ENCODE measurements around the gene PI4K2A. TPM values are rescaled to one million over a fixed set of nuclear protein-coding genes. Genes with fewer than 3 reads are reported as not detected.

Gene PI4K2A
- total and polyA plus RNA-seq, 2 donors (not counting 1 experiment from before 2014, with no cell fraction given) = 7.9 to 17.7 TPM

DNA sequence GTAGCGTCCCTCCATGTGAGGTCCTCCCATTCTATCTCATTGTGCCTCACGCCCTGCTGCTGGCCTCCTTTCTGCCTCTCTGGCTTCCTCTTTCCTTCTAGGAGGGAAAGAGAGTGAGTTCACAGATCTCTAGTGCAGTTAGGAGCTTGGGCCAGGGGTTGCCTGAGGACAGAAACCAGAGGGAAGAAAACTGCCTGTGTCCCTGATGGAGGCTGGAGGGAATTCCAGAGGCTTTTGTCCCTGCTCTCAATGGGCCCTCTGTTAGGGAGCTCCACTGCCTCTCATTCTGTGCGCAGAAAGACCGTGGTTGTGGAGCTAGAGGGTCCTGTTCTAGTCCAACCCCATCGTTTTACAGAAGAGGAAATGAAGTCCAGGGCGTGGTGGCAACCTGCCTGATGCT is 77.7 kb downstream of the PI4K2A start:
- TF ChIP-seq EZH2 (IDR thresholded peaks at IDR 0.05; ENCODE audit: borderline replicate concordance, insufficient read depth, low read depth, low read length, poor library complexity, severe bottlenecking) (no peak), CTCF (IDR thresholded peaks at IDR 0.05) (no peak)
- POLR2A ChIA-PET = no interaction called here
- Histone ChIP-seq H3K27me3 (replicated peaks in 1 of 4; ENCODE audit: control extremely low read depth in 1 of 4, control insufficient read depth in 3 of 4, insufficient read depth in 4 of 4, low read length in 3 of 4) (peaks cover 0 to 12% (median under 1%) of the 10 kb centered on the region in 4 experiments), H3K9me3 (ENCODE audit: control extremely low read depth in 1 of 3, control insufficient read depth in 2 of 3, insufficient read depth in 1 of 3, low read length in 2 of 3) (no peaks in the 10 kb centered on the region), H3K79me2 (ENCODE audit: control insufficient read depth, insufficient read depth, low read length) (no peaks in the 10 kb centered on the region), H3K4me3 (ENCODE audit: control extremely low read depth in 1 of 5, extremely low read depth in 1 of 5, insufficient read depth in 1 of 5, low read depth in 2 of 5, low read length in 4 of 5) (no peak overlapping the region), H3K27ac (ENCODE audit: low read length in 2 of 2) (no peak overlapping the region), H3K4me1 (ENCODE audit: control insufficient read depth in 2 of 2, insufficient read depth in 2 of 2, low read length in 2 of 2) (peaks cover 8 to 13% of the 10 kb centered on the region in 2 donors), H3K9ac (ENCODE audit: low read length) (no peak overlapping the region), H3K4me2 (replicated peaks; ENCODE audit: low read depth, low read length, poor library complexity, severe bottlenecking) (no peak overlapping the region), H2AFZ (ENCODE audit: insufficient read depth, low read depth, low read length, poor library complexity, severe bottlenecking) (no peak overlapping the region), H3K36me3 (replicated peaks in 1 of 2; ENCODE audit: control extremely low read depth in 1 of 2, control insufficient read depth in 1 of 2, extremely low read depth in 1 of 2, insufficient read depth in 2 of 2, low read length in 1 of 2) (no peaks in the 10 kb centered on the region), H4K20me1 (ENCODE audit: control insufficient read depth, insufficient read depth, low read length, poor library complexity, severe bottlenecking) (no peaks in the 10 kb centered on the region)
- CTCF ChIA-PET = interaction anchor here (0.6 to 2.0 kb wide), 6 partner anchors 13 to 323 kb away, joined by 3 to 10 read pairs (median 4); partner anchors contain the start of gene ZFYVE27
- Mint-ChIP-seq H3K27ac (no peak overlapping the region), H3K9me3 (ENCODE audit: insufficient read depth) (no peaks in the 10 kb centered on the region), H3K4me1 (peaks cover 10% of the 10 kb centered on the region), H3K27me3 (peaks cover 3% of the 10 kb centered on the region), H3K4me3 (no peak overlapping the region)
- intact Hi-C loops (cut with micrococcal nuclease) = no loop called here
- 71% methylated on average over 4 of the region's 6 CpGs for WGBS (ENCODE audit: insufficient coverage)
- DNase-seq (no peak), ATAC-seq (ENCODE audit: low read depth) (no peak)

DNA sequence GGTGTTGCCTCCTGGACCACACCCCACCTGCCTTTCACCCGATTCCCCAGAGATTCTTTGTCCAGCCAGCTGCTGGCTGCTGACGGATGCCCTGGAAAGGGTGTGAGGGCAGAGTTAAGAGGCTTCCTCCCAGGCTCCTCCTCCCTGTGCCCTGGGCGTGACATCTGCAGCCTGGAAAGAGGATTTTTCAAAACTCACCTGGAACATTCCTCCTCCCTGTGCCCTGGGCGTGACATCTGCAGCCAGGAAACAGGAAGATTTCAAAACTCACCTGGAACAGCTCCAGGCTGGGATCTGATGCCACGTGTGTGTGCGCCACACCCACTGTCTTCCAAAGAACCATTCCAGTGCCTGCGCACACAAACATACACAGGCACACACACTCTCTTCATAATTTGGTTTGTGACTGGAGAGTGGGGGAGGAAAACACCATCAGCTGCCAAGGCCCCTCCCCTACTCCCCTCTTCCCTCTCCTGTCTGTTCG is 78.2 kb downstream of the PI4K2A start:
- ChIA-PET CTCF (interaction anchor here (0.6 to 1.1 kb wide), 4 partner anchors 14 to 186 kb away, joined by 3 to 10 read pairs (median 3); partner anchors contain the start of gene ZFYVE27), POLR2A (no interaction called here)
- no peaks in the 10 kb centered on the region for H3K36me3 ChIP-seq (replicated peaks in 1 of 2; ENCODE audit: control extremely low read depth in 1 of 2, control insufficient read depth in 1 of 2, extremely low read depth in 1 of 2, insufficient read depth in 2 of 2, low read length in 1 of 2)
- H4K20me1 ChIP-seq (ENCODE audit: control insufficient read depth, insufficient read depth, low read length, poor library complexity, severe bottlenecking) = no peaks in the 10 kb centered on the region
- peaks cover 6 to 9% of the 10 kb centered on the region in 2 donors for H3K4me1 ChIP-seq (ENCODE audit: control insufficient read depth in 2 of 2, insufficient read depth in 2 of 2, low read length in 2 of 2)
- H3K9me3 ChIP-seq (ENCODE audit: control extremely low read depth in 1 of 3, control insufficient read depth in 2 of 3, insufficient read depth in 1 of 3, low read length in 2 of 3) = no peaks in the 10 kb centered on the region
- peaks cover 0 to 10% (median 0%) of the 10 kb centered on the region in 4 experiments for H3K27me3 ChIP-seq (replicated peaks in 1 of 4; ENCODE audit: control extremely low read depth in 1 of 4, control insufficient read depth in 3 of 4, insufficient read depth in 4 of 4, low read length in 3 of 4)
- no peak for TF ChIP-seq CTCF (IDR thresholded peaks at IDR 0.05)
- no peak for TF ChIP-seq EZH2 (IDR thresholded peaks at IDR 0.05; ENCODE audit: borderline replicate concordance, insufficient read depth, low read depth, low read length, poor library complexity, severe bottlenecking)
- WGBS (ENCODE audit: insufficient coverage) = 76% methylated on average over 3 of the region's 8 CpGs
- no peaks in the 10 kb centered on the region for H3K79me2 ChIP-seq (ENCODE audit: control insufficient read depth, insufficient read depth, low read length)
- Mint-ChIP-seq H3K4me3 (no peak overlapping the region), H3K4me1 (peaks cover 10% of the 10 kb centered on the region), H3K27me3 (peaks cover 3% of the 10 kb centered on the region), H3K9me3 (ENCODE audit: insufficient read depth) (no peaks in the 10 kb centered on the region), H3K27ac (no peak overlapping the region)
- no peak overlapping the region for H2AFZ ChIP-seq (ENCODE audit: insufficient read depth, low read depth, low read length, poor library complexity, severe bottlenecking)
- DNase-seq (no peak), ATAC-seq (ENCODE audit: low read depth) (no peak)
- intact Hi-C loops (cut with micrococcal nuclease) = no loop called here
- no peak overlapping the region for H3K27ac ChIP-seq (ENCODE audit: low read length in 2 of 2)
- H3K4me2 ChIP-seq (replicated peaks; ENCODE audit: low read depth, low read length, poor library complexity, severe bottlenecking) = no peak overlapping the region
- H3K9ac ChIP-seq (ENCODE audit: low read length) = no peak overlapping the region
- H3K4me3 ChIP-seq (ENCODE audit: control extremely low read depth in 1 of 5, extremely low read depth in 1 of 5, insufficient read depth in 1 of 5, low read depth in 2 of 5, low read length in 4 of 5) = no peak overlapping the region

Measured in B cell (primary cell).